HG03460 (cell line): ENCODE data around the gene SLC44A1.

ENCODE experiments used
- ATAC-seq: cut with Tn5 transposase; IDR thresholded peaks from one replicate; pipeline ENCODE4 v1.9.1; 2021; ENCODE audit not compliant: unreplicated experiment

Gene SLC44A1

DNA sequence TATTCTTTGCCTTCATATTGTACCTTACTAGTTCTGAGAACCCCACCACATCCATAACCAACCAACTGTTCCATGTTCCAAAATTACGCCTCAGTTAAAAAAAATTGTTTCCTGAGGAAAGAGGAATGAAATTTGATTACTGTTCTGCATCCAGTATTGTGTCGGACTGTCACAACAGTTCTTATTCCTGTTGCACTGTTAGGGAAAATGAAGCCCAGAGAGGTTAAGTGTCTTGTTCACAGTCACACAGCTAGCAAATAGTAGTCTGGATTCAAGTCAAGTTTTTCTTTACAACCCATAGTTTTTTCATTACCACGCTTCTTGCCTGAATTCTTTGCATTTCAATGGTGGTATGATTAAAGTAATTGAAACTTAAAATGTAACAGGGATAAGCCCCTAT, 207.7 kb downstream of the SLC44A1 start:
- no peak for ATAC-seq

DNA sequence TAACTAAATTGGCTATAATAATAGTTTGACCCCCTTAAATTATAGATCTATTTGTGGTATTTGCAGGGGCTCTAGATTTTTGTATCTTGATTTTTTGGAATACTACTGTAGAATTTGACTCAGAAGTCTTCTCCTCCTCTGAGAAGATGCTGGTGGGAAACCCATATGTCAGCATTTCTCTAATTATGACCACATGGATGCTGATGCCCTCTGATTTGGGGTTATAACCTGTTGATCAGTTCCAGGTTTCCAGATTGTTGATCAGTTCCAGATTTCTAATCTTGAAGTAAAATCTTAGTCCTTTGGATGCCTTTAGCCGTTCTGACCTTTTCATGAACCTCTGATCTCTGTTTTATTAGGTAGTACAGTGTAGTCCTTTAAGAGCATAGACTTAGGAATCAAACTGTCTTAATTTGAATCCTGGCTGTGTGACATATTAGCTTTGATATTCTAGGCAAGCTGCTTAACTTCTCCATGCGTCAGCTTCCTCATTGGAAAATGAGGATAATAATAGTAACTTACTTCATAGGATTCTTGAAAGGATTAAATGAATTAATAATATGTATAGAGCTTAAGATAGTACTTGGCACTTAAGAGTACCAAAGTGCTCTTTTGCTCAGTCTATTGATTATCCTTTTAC, 211.5 kb downstream of the SLC44A1 start:
- no peak for ATAC-seq

DNA sequence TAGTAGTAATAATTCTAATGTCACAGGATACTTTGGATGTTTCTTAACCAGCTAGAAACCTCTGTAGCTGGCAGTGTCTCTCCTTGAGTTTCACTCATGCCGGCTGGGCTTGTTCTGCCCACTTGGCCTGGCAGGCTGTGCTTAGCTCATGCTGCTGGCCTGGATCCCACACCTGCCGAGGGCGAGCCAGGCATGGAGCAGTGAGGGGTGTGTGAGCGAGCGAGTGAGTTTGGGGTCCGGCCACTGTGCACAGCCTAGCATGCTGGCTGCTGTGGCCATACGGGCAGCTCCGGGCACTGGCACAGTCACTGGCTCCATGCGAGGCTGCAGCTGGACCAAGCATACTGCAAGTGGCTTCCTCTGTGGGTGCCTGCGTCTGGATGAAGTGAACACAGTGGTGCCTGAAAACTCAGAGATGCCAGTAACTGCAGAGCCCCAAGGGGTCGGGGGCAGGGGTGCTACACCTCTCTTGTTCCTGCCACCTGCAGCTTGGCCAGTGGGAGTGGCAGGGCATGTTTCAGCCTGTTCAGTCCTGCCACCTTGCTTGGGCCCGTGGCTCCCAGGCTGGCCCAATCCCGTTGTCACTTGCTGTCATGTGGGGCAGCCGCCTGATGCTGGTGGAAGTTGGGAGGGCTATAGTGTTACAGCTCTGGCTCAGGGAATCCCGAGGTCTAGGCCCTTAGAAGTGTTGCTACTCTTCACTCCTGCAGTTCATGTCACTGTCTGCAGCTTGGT, 213.3 kb downstream of the SLC44A1 start:
- ATAC-seq: no peak

DNA sequence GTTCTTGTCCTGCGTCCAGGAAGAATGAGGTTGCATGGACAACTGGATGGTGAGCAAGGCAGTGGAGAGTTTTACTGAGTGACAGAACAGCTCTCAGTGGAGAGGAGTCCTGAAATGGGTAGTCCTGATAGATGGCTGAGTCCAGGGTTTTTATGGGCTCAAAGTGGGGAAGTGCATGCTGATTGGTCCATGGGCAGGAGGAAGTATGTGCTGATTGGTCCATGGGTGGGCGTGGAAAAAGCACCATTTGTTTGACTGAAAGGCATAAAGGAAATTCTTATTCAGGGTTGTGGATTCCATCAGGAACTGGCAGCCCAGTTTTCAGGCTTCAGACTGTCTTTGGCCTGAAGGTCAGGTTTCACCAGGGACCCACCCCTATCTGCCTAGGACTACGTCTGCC, 214.0 kb downstream of the SLC44A1 start:
- ATAC-seq: no peak

DNA sequence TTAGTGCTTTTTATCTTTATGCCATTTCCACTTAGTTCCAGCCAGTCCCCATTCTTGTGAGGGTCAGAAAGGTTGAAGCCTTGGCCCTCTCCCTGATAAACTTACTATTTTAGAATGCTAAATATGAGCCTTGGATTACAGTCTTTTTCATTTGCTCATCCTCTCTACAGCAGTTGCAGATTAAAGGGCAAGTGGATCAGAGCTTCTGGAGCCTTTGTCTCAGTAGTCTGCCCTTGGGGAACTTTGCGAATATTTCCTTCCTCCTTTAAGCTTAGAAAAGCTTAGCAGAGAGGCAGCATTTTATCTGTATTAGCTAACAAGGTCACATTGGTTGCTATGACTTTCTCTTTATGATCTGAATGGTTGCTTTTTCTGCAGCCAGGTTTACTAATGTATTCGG, 214.9 kb downstream of the SLC44A1 start:
- ATAC-seq: no peak

DNA sequence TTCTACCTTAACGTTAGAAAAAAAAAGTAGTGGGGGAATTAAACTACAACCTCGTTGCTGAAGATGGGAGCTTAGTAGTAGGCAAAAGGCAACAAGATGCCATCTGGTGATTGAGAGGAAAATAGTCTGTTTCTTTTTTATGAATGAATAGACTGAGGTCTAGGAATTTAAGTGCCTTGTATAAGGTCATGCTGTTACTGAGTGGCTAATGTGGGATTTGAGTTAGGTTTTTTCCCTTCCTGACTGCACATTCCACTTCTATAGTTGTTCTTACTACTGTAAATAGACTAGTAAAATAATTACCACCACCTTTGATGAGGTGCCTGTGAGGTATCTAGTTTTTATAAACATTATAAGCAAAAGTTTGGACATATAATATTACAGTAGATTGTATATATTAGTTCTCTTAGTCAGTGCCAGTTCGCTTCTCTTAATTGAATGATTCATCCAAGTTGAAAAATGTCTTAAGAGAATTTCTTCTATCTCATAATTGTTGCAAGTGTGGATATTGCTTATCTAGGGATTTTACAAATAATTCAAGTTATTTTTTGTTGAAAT, 222.5 kb downstream of the SLC44A1 start:
- no peak for ATAC-seq

DNA sequence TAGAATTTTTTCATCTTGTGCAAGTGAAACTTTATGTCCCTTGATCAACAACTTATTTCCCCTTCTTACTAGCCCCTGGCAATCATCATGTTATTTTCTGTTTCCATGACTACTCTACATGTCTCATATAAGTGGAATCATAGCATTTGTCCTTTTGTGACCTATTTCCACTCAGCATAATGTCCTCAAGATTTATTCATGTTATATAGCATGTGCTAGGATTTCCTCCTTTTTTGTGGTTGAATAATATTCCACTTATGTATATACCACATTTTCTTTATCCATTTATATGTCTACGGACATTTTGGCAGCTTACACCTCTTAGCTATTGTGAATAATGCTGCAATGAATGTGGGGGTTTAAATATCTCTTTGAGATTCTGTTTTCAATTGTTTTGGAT, 224.4 kb downstream of the SLC44A1 start:
- no peak for ATAC-seq

DNA sequence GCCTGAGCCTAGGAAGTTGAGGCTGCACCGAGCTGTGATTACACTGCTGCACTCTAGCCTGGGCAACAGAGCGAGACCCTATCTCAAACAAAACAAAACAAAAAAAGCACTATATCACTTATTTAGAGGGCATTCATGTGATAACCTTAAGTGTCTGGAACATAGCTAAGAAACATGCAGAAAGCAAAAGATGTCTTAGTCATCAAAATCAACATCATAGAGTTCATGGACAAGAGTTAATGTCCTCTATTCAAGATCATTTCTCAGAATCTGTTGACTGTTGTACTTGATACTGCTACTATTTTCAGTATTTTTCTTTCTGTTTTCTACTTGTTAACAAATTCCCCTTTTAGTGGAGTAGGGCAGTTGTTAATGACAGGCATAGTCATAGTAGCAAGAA, 228.8 kb downstream of the SLC44A1 start:
- ATAC-seq: no peak

DNA sequence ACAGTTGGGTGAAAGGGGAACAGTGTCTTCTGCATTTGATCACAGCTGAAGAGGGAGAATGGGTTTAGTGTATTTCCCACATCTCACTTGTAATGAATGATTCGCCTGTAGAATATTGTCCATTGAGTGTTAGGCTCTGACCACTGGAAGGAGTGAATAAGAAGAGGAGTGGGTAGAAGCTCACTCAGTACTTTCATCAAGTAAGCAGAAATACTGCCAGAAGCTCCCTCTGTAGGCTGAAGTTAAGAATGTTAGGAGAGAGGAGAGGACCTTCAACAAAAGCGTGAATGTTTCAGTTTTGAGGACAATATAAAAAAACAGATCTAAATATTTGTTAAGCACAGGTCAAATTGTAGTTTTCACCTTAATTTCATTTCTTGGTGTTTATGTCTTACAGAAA, 230.9 kb downstream of the SLC44A1 start:
- no peak for ATAC-seq

DNA sequence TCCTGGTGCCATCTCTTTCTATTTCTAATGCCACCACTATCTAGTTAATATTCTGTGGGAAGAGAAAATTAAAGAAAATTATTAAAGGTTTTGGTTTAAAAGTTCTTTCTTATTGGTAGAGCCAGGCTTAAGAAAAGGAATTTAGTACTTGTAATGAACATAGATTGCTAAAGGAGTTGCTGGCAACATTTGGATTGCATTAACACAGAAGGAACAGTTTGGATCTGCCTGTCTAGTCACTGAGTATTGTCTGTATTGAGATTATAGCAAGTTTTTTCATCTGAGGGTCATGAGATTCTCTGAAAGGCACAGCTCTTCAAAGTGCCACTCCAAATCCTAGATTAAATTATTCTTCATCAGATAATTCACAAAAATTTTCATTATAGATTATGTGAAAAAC, 235.4 kb downstream of the SLC44A1 start:
- ATAC-seq: no peak

DNA sequence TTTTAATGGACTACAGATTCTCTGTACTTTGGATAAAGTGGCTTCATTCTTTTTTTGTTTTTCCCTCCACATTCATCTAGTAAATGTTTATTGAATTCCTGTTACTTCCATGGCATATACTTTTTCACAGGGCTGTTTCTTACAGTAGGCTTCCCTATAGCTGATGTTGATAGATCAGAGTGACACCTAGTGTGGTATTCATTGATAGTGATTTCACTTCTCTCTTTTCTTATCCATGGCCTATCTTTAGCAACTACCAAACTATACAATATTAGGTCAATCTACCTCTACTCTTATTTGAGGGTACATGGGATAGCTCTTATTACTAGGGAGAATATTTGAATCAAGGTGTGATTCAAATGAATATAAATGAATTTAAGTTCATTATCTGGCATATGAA, 239.2 kb downstream of the SLC44A1 start:
- ATAC-seq: peak; percentile 84

DNA sequence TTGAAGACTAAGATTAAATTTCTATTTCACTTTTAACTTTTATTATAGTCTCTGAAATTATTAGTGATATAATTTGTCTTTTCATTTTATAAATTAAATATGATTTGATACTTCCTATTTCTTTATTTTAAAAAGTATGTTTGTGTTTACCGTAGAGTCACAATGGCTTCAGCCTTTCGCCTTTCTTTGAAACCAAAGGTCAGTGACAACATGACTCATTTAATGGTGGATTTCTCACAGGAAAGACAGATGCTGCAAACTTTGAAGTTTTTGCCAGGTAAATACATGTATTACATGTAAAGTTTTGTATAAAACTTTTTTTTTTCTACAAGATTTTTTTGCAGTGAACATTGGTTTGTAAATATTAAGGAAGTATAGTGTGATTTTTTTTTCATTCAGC, 239.8 kb downstream of the SLC44A1 start:
- ATAC-seq: no peak

DNA sequence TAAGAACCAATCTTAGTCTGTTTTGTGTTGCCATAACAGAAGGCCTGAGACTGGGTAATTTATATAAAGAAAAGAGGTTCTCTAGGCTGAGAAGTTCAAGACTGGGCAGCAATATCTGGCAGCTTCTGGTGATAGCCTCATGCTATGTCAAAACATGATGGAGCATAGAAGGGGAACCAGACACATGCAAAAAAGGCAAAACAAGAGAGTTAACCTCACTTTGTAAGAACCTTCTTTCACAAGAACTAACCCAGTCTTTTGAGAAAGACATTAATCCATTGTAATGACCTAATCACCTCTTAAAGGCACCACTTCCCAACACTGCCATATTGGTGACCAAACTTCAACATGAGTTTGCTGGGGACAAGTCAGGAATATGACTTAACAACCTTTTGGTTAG, 240.7 kb downstream of the SLC44A1 start:
- no peak for ATAC-seq
